ENCODE measurements around the gene SCCPDH.
A peak's percentile ranks its signal among the peaks of the same experiment; 100 is the strongest.
"Not testable (repeated sequence)": the region's sequence is repeated elsewhere in the genome, so short reads cannot be mapped to it uniquely, and the experiment has no call there.

Gene SCCPDH

GRCh38 chr1:246709196-246709595 lies 15.0 kb upstream of the SCCPDH start:
- DNase-seq = no peak

DNA sequence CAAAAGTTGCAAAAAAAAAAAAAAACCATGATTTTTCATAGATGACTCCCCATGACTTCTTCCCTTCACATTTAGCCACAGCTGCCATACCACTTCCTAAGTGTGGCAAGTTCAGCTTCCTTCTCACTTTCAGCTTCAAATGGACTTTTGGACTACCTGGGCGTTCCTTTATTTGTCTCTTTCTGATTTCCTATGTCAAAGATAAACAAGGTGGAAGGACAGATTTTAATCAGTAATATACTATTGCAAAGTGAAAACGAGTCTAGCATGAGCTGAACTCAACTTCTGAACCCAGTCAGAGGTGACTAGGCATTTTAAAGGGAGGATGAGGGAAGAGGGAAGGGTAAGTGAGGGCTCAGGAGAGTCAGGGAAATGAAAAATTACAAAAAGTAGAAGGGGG lies 14.4 kb upstream of the SCCPDH start:
- DNase-seq = no peak

DNA sequence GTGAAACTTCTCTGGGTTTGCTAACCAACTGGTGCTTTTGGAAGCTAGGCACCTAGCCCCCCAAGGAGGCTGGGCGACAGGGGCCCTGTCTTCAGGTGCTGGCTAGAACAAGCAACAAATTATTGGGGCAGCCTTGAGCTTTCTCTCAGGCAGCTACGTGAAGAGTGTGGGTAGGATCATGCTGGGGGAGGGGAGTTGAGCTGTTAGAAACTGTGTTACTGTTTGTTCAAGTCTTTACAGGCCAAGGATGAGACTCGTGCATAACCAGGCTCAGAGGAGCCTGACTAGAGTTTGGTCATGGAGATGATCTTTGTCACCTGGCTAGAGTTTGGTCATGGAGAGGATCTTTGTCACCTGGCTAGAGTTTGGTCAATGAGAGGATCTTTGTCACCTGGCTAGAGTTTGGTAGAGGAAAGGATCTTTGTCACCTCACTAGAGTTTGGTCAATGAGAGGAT lies 12.6 kb upstream of the SCCPDH start:
- no peak for DNase-seq

GRCh38 chr1:246712428-246712827 lies 11.8 kb upstream of the SCCPDH start:
- DNase-seq = not testable (repeated sequence)

DNA sequence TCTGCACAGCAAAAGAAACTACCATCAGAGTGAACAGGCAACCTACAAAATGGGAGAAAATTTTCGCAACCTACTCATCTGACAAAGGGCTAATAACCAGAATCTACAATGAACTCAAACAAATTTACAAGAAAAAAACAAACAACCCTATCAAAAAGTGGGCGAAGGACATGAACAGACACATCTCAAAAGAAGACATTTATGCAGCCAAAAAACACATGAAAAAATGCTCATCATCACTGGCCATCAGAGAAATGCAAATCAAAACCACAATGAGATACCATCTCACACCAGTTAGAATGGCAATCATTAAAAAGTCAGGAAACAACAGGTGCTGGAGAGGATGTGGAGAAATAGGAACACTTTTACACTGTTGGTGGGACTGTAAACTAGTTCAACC lies 4.8 kb upstream of the SCCPDH start:
- DNase-seq = not testable (repeated sequence)

- DNase-seq = not testable (repeated sequence)
Observed at GRCh38 chr1:246720814-246721213, 3.4 kb upstream of the SCCPDH start.

- DNase-seq = no peak
Observed at GRCh38 chr1:246722720-246723119, 1.5 kb upstream of the SCCPDH start.

- peak; percentile 70 for DNase-seq
Observed at GRCh38 chr1:246724731-246725095, 504 bp downstream of the SCCPDH start.

GRCh38 chr1:246725191-246725590 lies 982 bp downstream of the SCCPDH start:
- no peak for DNase-seq

DNA sequence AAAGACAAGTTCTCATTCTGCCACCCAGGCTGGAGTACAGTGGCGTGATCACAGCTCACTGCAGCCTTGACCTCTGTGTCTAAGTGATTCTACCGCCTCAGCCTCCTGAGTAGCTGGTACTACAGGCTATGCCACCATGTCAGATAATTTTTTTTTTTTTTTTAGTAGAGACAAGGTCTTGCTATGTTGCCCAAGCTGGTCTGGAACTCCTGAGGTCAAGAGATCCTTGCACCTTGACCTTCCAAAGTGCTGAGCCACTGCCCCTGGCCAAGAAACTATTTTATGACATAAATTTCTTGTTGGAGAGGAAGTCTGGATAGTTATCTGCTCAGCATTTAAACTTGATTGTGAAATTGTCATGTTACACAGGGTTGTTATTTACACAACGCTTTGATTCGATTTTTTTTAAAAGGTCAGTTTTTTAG lies 2.1 kb downstream of the SCCPDH start:
- no peak for DNase-seq

GRCh38 chr1:246726881-246727280 lies 2.7 kb downstream of the SCCPDH start:
- no peak for DNase-seq

DNA sequence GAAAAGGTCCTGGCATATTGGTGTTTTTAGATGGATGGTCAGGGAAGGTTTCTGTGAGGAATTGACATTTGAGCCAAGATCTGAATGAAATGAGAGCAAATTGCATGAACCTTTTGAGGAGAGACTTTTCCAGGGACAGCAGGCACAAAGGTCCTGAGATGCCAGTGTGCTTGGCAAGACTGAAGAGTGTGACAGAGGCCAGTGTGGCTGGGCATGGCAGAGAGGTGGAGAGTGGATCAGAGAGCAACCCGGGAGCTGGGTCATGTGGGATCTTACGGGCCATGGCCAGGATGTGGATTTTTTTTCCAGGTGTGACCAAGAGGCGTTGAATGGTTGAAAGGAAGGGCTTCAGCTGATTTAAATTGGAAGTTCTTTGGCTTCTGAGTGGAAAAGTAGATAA lies 3.4 kb downstream of the SCCPDH start:
- no peak for DNase-seq

GRCh38 chr1:246728311-246728710 lies 4.1 kb downstream of the SCCPDH start:
- no peak for DNase-seq

GRCh38 chr1:246729040-246729439 lies 4.8 kb downstream of the SCCPDH start:
- not testable (repeated sequence) for DNase-seq

DNA sequence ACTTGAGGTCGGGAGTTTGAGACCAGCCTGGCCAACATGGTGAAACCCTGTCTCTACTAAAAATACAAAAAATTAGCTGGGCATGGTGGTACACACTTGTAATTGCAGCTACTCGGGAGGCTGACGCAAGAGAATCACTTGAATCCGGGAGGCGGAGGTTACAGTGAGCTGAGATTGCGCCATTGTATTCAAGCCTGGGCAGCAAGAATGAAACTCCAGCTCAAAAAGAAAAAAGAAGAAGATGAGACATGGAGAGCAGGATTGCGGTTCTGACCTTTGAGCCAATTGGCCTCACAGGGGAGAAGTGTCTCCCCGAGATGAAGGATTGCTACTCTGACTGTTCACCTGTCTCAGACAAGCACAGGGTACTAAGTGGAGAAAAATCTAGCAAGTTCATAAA lies 6.6 kb downstream of the SCCPDH start:
- DNase-seq = no peak

GRCh38 chr1:246731873-246732272 lies 7.7 kb downstream of the SCCPDH start:
- not testable (repeated sequence) for DNase-seq

DNA sequence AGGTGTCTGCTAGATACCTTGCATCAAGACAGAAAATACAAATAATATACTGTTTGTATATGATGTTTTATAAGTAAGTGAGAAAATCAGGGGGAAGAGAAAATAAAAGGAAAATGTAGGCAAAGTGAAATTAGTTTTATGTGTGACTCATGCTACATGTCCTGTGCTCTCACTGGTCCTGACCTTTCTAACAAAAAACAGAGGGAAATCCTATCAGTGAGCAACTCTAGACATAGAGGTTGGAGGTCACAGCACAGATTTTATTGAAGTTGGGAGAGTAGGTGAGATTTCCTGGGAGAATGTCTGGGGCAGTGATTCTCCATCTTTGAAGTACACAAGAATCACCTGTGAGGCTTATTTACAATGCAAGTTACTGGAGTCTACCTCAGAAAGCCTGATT lies 9.5 kb downstream of the SCCPDH start:
- DNase-seq = no peak

GRCh38 chr1:246734866-246735265 lies 10.7 kb downstream of the SCCPDH start:
- no peak for DNase-seq

DNA sequence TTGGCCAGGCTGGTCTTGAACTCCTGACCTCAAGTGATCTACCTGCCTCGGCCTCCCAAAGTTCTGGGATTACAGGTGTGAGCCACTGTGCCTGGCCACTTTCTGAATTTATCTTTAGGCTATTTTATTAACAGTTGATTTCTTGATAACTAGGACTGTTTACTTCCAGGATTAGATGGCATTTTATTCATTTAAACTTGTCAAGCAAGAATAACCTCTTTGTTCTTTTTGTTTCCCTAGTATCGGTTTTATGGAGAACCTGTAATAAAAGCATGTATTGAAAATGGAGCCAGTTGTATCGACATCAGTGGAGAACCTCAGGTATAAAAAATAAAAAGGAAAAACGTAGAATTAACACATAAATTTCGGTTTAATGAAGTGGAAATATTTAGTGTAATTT lies 11.5 kb downstream of the SCCPDH start:
- DNase-seq = no peak

DNA sequence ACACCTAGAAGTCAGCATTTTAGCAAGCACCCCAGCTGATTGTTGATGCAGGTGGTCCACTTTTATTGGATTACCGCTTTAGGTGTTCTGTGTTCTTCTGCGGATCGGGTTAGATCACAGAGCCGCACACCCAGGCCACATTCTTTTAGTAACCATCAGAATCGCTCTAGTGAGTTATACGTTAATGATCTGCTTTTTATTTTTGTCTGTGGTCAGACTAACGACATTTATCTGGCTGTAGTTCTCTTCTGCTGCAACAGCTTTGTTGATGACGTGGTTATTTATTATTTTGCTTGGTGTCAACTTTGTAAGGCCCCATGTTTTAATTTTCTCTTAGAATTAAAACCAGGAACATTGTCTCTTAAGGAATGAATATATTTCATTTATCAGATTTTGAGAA lies 18.2 kb downstream of the SCCPDH start:
- DNase-seq = no peak

GRCh38 chr1:246746155-246746554 lies 21.9 kb downstream of the SCCPDH start:
- not testable (repeated sequence) for DNase-seq

GRCh38 chr1:246748006-246748405 lies 23.8 kb downstream of the SCCPDH start:
- DNase-seq = no peak

GRCh38 chr1:246748867-246749266 lies 24.7 kb downstream of the SCCPDH start:
- DNase-seq = no peak

GRCh38 chr1:246750752-246751151 lies 26.5 kb downstream of the SCCPDH start:
- no peak for DNase-seq

GRCh38 chr1:246753670-246754535 lies 29.7 kb downstream of the SCCPDH start:
- DNase-seq = peak; percentile 25

Measured in NCI-H2227 treated with DMSO at 0.1 percent for 48 hours (cell line).